ENCODE measurements around the gene DDAH1.
"Not testable (repeated sequence)": the region's sequence is repeated elsewhere in the genome, so short reads cannot be mapped to it uniquely, and the experiment has no call there.

The DDAH1 gene

GRCh38 chr1:85465099-85465785 lies at the start of gene DDAH1:
TSS of gene DDAH1 (minus strand) at chr1:85465159. CDS start at chr1:85465045, 114 bp downstream.
- H3K4me3 ChIP-seq (ENCODE audit: low read depth in 1 of 2, low read length in 2 of 2): no peak within 1 kb of the TSS
- no peak within 1 kb of the TSS for H3K9ac ChIP-seq (ENCODE audit: low read depth, low read length)
- no peaks in the 10 kb centered on the region for H3K9me3 ChIP-seq (ENCODE audit: insufficient read depth, low read length, severe bottlenecking)
- no peaks in the 10 kb centered on the region for H3K36me3 ChIP-seq (ENCODE audit: insufficient read depth, low read length)
- ATAC-seq (ENCODE audit: insufficient read depth, low read depth): no peak
- H3K4me1 ChIP-seq (ENCODE audit: insufficient read depth, low read length): no peaks in the 10 kb centered on the region
- no peak within 1 kb of the TSS for H3K27ac ChIP-seq (ENCODE audit: low read length)
- H3K27me3 ChIP-seq (ENCODE audit: insufficient read depth, low read length, poor library complexity): no peaks in the 10 kb centered on the region
- no peak within 1 kb of the TSS for H3K4me2 ChIP-seq (ENCODE audit: insufficient read depth, low read length)
- DNase-seq: no peak
- TF ChIP-seq CTCF (IDR thresholded peaks at IDR 0.05; ENCODE audit: borderline replicate concordance, extremely low read depth, low read length, poor library complexity, severe bottlenecking) (no peak), EZH2 (IDR thresholded peaks at IDR 0.05; ENCODE audit: borderline replicate concordance, low read depth, low read length, severe bottlenecking) (no peak)
- H4K20me1 ChIP-seq (ENCODE audit: insufficient read depth, low read length): no peaks in the 10 kb centered on the region
- no peak within 1 kb of the TSS for H2AFZ ChIP-seq (ENCODE audit: low read depth, low read length)
- no peaks in the 10 kb centered on the region for H3K79me2 ChIP-seq (ENCODE audit: insufficient read depth, low read length)

GRCh38 chr1:85513998-85514397 lies 49.0 kb upstream of the DDAH1 start:
- not testable (repeated sequence) for H3K9me3 ChIP-seq (ENCODE audit: insufficient read depth, low read length, severe bottlenecking); H3K36me3 ChIP-seq (ENCODE audit: insufficient read depth, low read length); ATAC-seq (ENCODE audit: insufficient read depth, low read depth); DNase-seq; H3K9ac ChIP-seq (ENCODE audit: low read depth, low read length); H4K20me1 ChIP-seq (ENCODE audit: insufficient read depth, low read length); H3K27me3 ChIP-seq (ENCODE audit: insufficient read depth, low read length, poor library complexity); H3K4me2 ChIP-seq (ENCODE audit: insufficient read depth, low read length); H2AFZ ChIP-seq (ENCODE audit: low read depth, low read length); H3K4me3 ChIP-seq (ENCODE audit: low read depth in 1 of 2, low read length in 2 of 2); H3K27ac ChIP-seq (ENCODE audit: low read length); H3K79me2 ChIP-seq (ENCODE audit: insufficient read depth, low read length); H3K4me1 ChIP-seq (ENCODE audit: insufficient read depth, low read length)

- H3K36me3 ChIP-seq (ENCODE audit: insufficient read depth, low read length): no peaks in the 10 kb centered on the region
- no peak for DNase-seq
- no peaks in the 10 kb centered on the region for H4K20me1 ChIP-seq (ENCODE audit: insufficient read depth, low read length)
- no peak for TF ChIP-seq CTCF (IDR thresholded peaks at IDR 0.05; ENCODE audit: borderline replicate concordance, extremely low read depth, low read length, poor library complexity, severe bottlenecking)
- TF ChIP-seq EZH2 (IDR thresholded peaks at IDR 0.05; ENCODE audit: borderline replicate concordance, low read depth, low read length, severe bottlenecking): no peak
- H3K4me1 ChIP-seq (ENCODE audit: insufficient read depth, low read length): no peaks in the 10 kb centered on the region
- H2AFZ ChIP-seq (ENCODE audit: low read depth, low read length): no peak overlapping the region
- no peaks in the 10 kb centered on the region for H3K79me2 ChIP-seq (ENCODE audit: insufficient read depth, low read length)
- no peak overlapping the region for H3K27ac ChIP-seq (ENCODE audit: low read length)
- H3K9me3 ChIP-seq (ENCODE audit: insufficient read depth, low read length, severe bottlenecking): no peaks in the 10 kb centered on the region
- H3K27me3 ChIP-seq (ENCODE audit: insufficient read depth, low read length, poor library complexity): no peaks in the 10 kb centered on the region
- no peak for ATAC-seq (ENCODE audit: insufficient read depth, low read depth)
- H3K9ac ChIP-seq (ENCODE audit: low read depth, low read length): no peak overlapping the region
- no peak overlapping the region for H3K4me3 ChIP-seq (ENCODE audit: low read depth in 1 of 2, low read length in 2 of 2)
- H3K4me2 ChIP-seq (ENCODE audit: insufficient read depth, low read length): no peak overlapping the region
These were observed 39.5 kb upstream of the DDAH1 start for GRCh38 chr1:85504417-85504816.

GRCh38 chr1:85502625-85503083 lies 37.7 kb upstream of the DDAH1 start:
- no peak overlapping the region for H3K27ac ChIP-seq (ENCODE audit: low read length)
- ATAC-seq (ENCODE audit: insufficient read depth, low read depth) (no peak), DNase-seq (peak; percentile 8)
- H3K4me2 ChIP-seq (ENCODE audit: insufficient read depth, low read length): no peak overlapping the region
- TF ChIP-seq EZH2 (IDR thresholded peaks at IDR 0.05; ENCODE audit: borderline replicate concordance, low read depth, low read length, severe bottlenecking) (no peak), CTCF (IDR thresholded peaks at IDR 0.05; ENCODE audit: borderline replicate concordance, extremely low read depth, low read length, poor library complexity, severe bottlenecking) (peak; percentile 17)
- no peaks in the 10 kb centered on the region for H3K36me3 ChIP-seq (ENCODE audit: insufficient read depth, low read length)
- no peaks in the 10 kb centered on the region for H4K20me1 ChIP-seq (ENCODE audit: insufficient read depth, low read length)
- H3K79me2 ChIP-seq (ENCODE audit: insufficient read depth, low read length): no peaks in the 10 kb centered on the region
- no peak overlapping the region for H3K9ac ChIP-seq (ENCODE audit: low read depth, low read length)
- no peak overlapping the region for H2AFZ ChIP-seq (ENCODE audit: low read depth, low read length)
- no peaks in the 10 kb centered on the region for H3K4me1 ChIP-seq (ENCODE audit: insufficient read depth, low read length)
- H3K9me3 ChIP-seq (ENCODE audit: insufficient read depth, low read length, severe bottlenecking): no peaks in the 10 kb centered on the region
- no peaks in the 10 kb centered on the region for H3K27me3 ChIP-seq (ENCODE audit: insufficient read depth, low read length, poor library complexity)
- no peak overlapping the region for H3K4me3 ChIP-seq (ENCODE audit: low read depth in 1 of 2, low read length in 2 of 2)
